Colonic mucosa (tissue), 4 donors: ENCODE data around the gene MANSC1. TPM values are rescaled to one million over a fixed set of nuclear protein-coding genes. Genes with fewer than 3 reads are reported as not detected.

ENCODE experiments used
- DNase-seq: peaks from one replicate; pipeline ENCODE4 v3.0.0-alpha.2; 2020
- H3K27ac ChIP-seq: fragments of 200-600 bp; one replicate; pipeline ENCODE4 v1.8.0; 2021
- H3K27me3 ChIP-seq: fragments of 200-600 bp; one replicate; pipeline ENCODE4 v1.8.0; 2021
- H3K36me3 ChIP-seq: fragments of 200-600 bp; one replicate; pipeline ENCODE4 v1.8.0; 2021
- H3K4me1 ChIP-seq: fragments of 200-600 bp; one replicate; pipeline ENCODE4 v1.8.0; 2021; ENCODE audit warnings: mild to moderate bottlenecking
- H3K4me3 ChIP-seq: fragments of 200-600 bp; one replicate; pipeline ENCODE4 v1.8.0; 2021
- H3K9ac ChIP-seq, 2 donors: one replicate each; pipeline ENCODE4 v1.7.0; 2013; ENCODE audit warnings: control low read depth in 2 of 2, low read depth in 2 of 2, low read length in 2 of 2
- H3K9me3 ChIP-seq: fragments of 200-600 bp; one replicate; pipeline ENCODE4 v1.8.0; 2021
- intact Hi-C: fragments of 100-400 bp; cut with DNase I; formaldehyde crosslinking; loops from one replicate; pipeline ENCODE4 v1.14.1; 2022
- total RNA-seq, 2 donors: library from RNA; stranded (reverse); fragmentation: NEBNext Ultra II Directional in 1 of 2; extraction: Animal tissue kit (Norgen Biotek cat#: 25700) in 1 of 2; gene quantifications; one replicate each; pipeline ENCODE4 v1.2.1, GENCODE V29; 2021
- TF ChIP-seq, protein P1 (sequence below): fragments of 200-600 bp; IDR thresholded peaks from one replicate; pipeline ENCODE4 v1.8.0; 2022; ENCODE audit warnings: antibody characterized with exemption, mild to moderate bottlenecking
- donor health status: healthy.
- donor health status: DM: no; HTN: no; CAD: no.
- donor health status: DM: no; HTN: no; CAD: no.

The MANSC1 gene
- total RNA-seq, 2 donors from 2014 or later, result 63.6 to 66.0 TPM

DNA sequence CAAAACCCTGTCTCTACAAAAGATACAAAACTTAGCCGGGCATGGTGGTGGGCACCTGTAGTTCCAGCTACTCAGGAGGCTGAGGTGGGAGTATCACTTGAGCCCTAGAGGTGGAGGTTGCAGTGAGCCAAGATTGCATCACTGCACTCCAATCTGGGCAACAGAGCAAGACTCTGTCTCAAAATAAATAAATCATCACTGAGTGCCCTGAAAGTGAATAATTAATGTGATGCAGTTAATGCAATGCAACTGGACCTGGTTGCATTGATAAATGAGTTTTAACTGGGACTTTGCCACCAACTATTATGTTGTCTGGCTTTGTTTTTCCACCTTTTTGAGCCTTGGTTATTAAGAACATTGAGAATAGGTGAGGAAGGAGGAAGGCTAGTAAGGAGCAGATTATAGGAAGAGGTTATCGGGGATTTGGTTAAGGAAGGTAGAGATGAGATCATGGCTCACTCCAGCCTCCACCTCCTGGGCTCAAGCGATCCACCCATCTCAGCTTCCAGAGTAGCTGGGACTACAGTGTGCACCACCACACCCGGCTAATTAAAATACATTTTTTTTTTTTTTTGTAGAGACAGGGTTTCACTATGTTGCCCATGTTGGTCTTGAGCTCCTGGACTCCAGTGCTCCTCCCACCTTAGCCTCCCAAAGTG, 14.9 kb upstream of the MANSC1 start:
- no peaks in the 10 kb centered on the region for H3K9me3 ChIP-seq
- no peaks in the 10 kb centered on the region for H3K27me3 ChIP-seq
- H3K4me1 ChIP-seq, result no peaks in the 10 kb centered on the region
- H3K36me3 ChIP-seq, result no peaks in the 10 kb centered on the region
- TF ChIP-seq, protein P1, sequence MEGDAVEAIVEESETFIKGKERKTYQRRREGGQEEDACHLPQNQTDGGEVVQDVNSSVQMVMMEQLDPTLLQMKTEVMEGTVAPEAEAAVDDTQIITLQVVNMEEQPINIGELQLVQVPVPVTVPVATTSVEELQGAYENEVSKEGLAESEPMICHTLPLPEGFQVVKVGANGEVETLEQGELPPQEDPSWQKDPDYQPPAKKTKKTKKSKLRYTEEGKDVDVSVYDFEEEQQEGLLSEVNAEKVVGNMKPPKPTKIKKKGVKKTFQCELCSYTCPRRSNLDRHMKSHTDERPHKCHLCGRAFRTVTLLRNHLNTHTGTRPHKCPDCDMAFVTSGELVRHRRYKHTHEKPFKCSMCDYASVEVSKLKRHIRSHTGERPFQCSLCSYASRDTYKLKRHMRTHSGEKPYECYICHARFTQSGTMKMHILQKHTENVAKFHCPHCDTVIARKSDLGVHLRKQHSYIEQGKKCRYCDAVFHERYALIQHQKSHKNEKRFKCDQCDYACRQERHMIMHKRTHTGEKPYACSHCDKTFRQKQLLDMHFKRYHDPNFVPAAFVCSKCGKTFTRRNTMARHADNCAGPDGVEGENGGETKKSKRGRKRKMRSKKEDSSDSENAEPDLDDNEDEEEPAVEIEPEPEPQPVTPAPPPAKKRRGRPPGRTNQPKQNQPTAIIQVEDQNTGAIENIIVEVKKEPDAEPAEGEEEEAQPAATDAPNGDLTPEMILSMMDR, result no peak
- intact Hi-C loops, result no loop called here
- no peak overlapping the region for H3K4me3 ChIP-seq
- H3K9ac ChIP-seq, result no peak overlapping the region
- H3K27ac ChIP-seq, result no peak overlapping the region
- DNase-seq, result no peak

DNA sequence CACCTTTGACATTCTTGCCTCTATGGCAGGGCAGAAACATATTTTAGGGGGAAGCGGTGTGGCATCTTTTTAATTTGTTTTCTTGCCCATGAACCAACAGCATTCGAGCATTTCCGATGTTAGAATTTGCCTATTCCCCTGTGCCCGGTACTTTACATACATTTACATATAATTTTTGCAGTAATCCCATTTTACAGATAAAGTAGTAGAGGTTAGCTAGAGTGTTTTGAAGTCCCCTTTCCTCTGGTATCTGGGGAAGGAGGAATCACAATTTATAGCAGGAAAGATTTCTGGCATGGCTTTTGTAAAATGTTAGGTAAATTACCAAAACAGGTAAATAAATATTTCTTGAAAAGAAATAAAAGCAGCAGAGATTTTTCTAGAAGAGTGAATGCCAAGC, 8.5 kb upstream of the MANSC1 start:
- Histone ChIP-seq H3K9me3 (no peaks in the 10 kb centered on the region), H3K4me3 (no peak overlapping the region)

GRCh38 chr12:12357719-12358461, 7.8 kb upstream of the MANSC1 start:
- H3K9ac ChIP-seq, result peak overlapping the region; percentile 79 to 96
- H3K9me3 ChIP-seq, result no peaks in the 10 kb centered on the region
- no peaks in the 10 kb centered on the region for H3K36me3 ChIP-seq
- peak overlapping the region; percentile 92 for H3K27ac ChIP-seq
- peak overlapping the region; percentile 52 for H3K4me3 ChIP-seq
- no peak for DNase-seq
- H3K27me3 ChIP-seq, result no peaks in the 10 kb centered on the region
- intact Hi-C loops, result no loop called here
- H3K4me1 ChIP-seq, result no peaks in the 10 kb centered on the region
- TF ChIP-seq, protein P1, result no peak

More for the DNA sequence above, 8.5 kb upstream of the MANSC1 start:
- no peak for DNase-seq
- Histone ChIP-seq H3K9ac (peak overlapping the region in 1 of 2 donors; percentile 96), H3K36me3 (no peaks in the 10 kb centered on the region), H3K27ac (peak overlapping the region; percentile 92), H3K27me3 (no peaks in the 10 kb centered on the region), H3K4me1 (no peaks in the 10 kb centered on the region)
- intact Hi-C loops, result no loop called here
- TF ChIP-seq, protein P1, result no peak

DNA sequence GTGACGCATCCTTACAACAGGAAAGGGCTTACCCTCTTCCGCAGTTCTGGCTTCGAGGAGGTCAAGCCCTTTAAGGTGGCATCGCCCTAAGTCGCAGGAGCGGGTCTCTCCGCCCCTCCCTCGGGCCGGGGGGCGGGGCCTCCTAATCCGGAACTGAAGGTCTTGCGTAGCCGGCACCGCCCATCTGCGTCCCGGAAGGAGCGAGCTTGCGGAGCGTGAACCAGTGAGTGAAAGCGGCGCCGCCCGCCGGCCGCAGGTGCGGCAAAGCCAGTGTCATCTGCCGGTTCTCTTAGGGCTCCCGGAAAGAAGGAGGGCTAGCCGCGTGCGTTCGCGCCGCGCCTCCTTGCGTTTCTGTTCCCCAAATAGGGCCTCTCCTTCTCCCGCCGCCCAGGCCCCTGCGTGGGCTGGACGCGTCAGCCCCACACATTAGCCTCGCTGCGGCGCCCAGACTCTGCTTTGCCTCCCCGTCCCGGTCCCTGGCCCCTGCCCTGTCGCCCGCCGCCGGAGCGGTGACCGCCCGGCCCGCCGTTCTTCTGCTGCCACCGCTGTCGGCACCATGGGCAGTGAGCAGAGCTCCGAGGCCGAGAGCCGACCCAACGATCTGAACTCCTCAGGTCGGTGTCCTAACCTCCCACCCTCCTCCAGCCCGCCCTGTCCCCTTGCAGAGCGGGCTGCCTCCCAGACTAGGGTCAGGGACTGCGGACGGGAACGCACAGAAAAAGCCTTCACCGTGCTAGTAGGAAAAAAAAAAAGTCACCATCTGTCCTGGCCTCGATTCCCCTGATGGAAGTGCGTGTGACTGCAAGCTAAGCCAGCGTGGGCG, 7.1 kb upstream of the MANSC1 start, which contains the start of gene BORCS5:
Gene BORCS5 (plus strand): TSS at position 183 of the 823 bp plus-strand sequence. CDS start 374 bp downstream, at position 557.
- Histone ChIP-seq H3K4me3 (peak within 1 kb of the TSS; percentile 52), H3K9me3 (no peaks in the 10 kb centered on the region), H3K36me3 (no peaks in the 10 kb centered on the region), H3K27me3 (no peaks in the 10 kb centered on the region), H3K9ac (peak within 1 kb of the TSS; percentile 79 to 96), H3K4me1 (no peaks in the 10 kb centered on the region), H3K27ac (peak within 1 kb of the TSS; percentile 92)
- intact Hi-C loops, result no loop called here
- TF ChIP-seq, protein P1, result no peak
- peak; percentile 99 for DNase-seq

DNA sequence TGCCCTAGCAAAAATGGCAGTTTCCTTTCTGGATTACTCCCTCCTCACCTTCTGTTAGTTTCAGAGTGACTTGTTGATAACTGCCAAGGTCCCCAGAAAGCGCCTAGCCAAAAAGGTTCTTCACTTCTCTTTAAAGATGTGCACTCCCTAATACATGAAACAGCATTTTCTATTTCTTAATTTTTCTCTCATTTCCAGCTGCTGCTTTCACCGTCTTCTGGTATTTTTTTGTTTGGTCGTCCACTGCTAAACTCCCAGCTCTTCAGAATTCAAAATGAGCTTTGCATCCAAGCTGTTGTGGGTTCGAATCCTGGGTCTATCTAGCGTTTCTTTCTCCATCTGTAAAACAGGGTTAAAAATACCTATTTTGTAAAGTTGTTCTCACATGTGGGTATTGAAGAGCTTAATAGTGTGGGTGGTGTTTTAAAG, 6.4 kb upstream of the MANSC1 start:
- H3K4me1 ChIP-seq, result no peaks in the 10 kb centered on the region
- DNase-seq, result no peak
- H3K4me3 ChIP-seq, result peak overlapping the region; percentile 52
- H3K9me3 ChIP-seq, result no peaks in the 10 kb centered on the region
- no peaks in the 10 kb centered on the region for H3K27me3 ChIP-seq
- TF ChIP-seq, protein P1, result no peak
- H3K36me3 ChIP-seq, result no peaks in the 10 kb centered on the region
- H3K9ac ChIP-seq, result peak overlapping the region; percentile 4 to 96
- intact Hi-C loops, result no loop called here
- H3K27ac ChIP-seq, result peak overlapping the region; percentile 92
